WERI-Rb-1 (cell line): ENCODE measurements around the gene REM2.

Experiments
- DNase-seq: peaks from one replicate; pipeline ENCODE4 v3.0.0-alpha.2; 2020
- H3K27ac ChIP-seq: fragments of 250-450 bp; sonication (Bioruptor Pico); 2 replicates; pipeline ENCODE4 v1.5.1; 2020; ENCODE audit warnings: mild to moderate bottlenecking, moderate library complexity
- H3K27me3 ChIP-seq: fragments of 250-450 bp; sonication (Bioruptor Pico); 2 replicates; pipeline ENCODE4 v1.5.1; 2021; ENCODE audit warnings: mild to moderate bottlenecking, low read depth, moderate library complexity; ENCODE audit not compliant: insufficient read depth, severe bottlenecking
- H3K36me3 ChIP-seq: fragments of 250-450 bp; sonication (Bioruptor Pico); 2 replicates; pipeline ENCODE4 v1.5.1; 2020; ENCODE audit warnings: mild to moderate bottlenecking, moderate library complexity
- H3K4me3 ChIP-seq: 2 replicates; pipeline ENCODE4 v1.5.1; 2011; ENCODE audit warnings: low read depth, mild to moderate bottlenecking, control low read depth, low read length
- H3K9me3 ChIP-seq: fragments of 250-450 bp; sonication (Bioruptor Pico); 2 replicates; pipeline ENCODE4 v1.5.1; 2021; ENCODE audit warnings: mild to moderate bottlenecking, moderate library complexity; ENCODE audit not compliant: severe bottlenecking
- CTCF ChIP-seq: IDR thresholded peaks from 2 replicates; pipeline ENCODE4 v1.5.1; 2011; ENCODE audit warnings: low read depth, mild to moderate bottlenecking, control low read depth, inconsistent platforms, low read length

REM2 gene

DNA sequence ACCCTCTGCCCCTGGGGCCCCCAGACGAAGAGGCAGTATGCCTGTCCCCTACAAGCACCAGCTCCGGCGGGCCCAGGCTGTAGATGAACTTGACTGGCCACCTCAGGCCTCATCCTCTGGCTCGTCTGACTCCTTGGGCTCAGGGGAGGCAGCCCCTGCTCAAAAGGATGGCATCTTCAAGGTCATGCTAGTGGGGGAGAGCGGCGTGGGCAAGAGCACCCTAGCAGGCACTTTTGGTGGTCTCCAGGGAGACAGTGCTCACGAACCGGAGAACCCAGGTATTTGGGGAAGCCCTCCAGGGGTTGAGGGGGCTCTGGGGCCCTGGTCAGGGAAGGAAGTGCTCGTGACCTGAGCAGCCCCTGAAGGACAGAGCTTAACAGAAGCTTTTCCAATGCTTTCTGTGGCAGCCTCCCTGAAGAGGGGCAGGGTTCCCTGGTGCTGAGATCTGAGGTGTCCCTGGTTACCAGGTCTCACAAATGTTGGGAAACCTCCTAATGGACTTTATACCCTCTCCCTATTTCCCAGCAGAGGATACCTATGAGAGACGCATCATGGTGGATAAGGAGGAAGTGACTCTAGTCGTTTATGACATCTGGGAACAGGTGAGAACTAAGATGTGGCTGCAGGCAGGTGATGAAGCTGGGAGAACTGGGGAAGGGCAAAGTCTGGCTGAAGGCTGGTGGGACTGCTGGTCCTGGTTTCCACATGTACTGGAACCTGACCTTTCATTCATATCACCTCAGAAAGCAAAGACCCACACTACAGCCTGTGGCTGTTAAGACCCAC lies 1.9 kb downstream of the REM2 start:
- H3K9me3 ChIP-seq, result no peaks in the 10 kb centered on the region
- H3K27ac ChIP-seq, result no peak overlapping the region
- H3K4me3 ChIP-seq, result no peak overlapping the region
- no peaks in the 10 kb centered on the region for H3K36me3 ChIP-seq
- H3K27me3 ChIP-seq, result no peaks in the 10 kb centered on the region
- no peak for DNase-seq
- TF ChIP-seq CTCF, result no peak

DNA sequence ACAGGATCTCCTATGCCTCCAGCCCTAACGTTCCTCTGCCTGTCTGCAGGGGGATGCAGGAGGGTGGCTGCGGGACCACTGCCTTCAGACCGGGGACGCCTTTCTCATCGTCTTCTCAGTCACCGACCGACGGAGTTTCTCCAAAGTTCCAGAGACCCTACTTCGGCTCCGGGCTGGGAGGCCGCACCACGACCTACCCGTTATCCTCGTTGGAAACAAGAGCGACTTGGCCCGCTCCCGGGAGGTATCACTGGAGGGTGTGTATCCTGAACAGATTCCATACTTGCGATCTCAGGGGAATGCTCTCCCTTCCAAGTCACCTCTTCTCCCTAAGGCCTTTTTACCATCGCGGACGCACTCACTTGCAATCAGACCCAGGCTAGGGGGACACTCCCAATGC lies 3.0 kb downstream of the REM2 start:
- no peak for TF ChIP-seq CTCF

DNA sequence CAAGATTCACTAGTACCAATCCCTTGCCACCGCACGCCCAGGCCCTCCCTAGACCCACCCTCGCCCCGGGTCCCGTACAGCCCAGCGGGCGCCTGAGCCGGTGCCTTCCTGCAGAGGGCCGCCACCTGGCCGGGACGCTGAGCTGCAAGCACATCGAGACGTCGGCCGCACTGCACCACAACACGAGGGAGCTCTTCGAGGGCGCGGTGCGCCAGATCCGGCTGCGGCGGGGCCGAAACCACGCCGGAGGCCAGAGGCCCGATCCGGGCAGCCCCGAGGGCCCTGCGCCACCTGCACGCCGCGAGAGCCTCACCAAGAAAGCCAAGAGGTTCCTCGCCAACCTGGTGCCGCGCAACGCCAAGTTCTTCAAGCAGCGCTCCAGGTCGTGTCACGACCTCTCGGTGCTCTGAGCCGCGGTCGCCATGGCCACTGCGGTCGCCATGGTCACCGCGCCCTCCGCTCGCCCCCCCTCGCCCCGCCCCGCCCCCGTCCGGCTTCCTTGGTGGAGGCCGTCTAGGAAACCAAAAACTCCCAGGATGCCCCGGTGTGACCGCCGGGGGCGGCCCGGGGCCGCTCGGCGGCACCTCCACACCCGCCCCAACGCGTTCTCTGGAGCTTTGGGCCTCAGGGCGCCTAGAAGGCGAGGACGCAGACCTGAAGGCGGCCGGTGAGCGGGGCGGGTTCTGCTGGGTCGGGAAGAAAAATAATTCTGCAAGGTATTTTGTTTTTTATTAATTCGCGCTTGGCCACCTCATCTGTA lies 3.7 kb downstream of the REM2 start:
- H3K27me3 ChIP-seq, result no peaks in the 10 kb centered on the region
- H3K36me3 ChIP-seq, result no peaks in the 10 kb centered on the region
- no peak for DNase-seq
- H3K9me3 ChIP-seq, result no peaks in the 10 kb centered on the region
- no peak overlapping the region for H3K4me3 ChIP-seq
- no peak overlapping the region for H3K27ac ChIP-seq
- no peak for TF ChIP-seq CTCF

More for the DNA sequence above, 3.0 kb downstream of the REM2 start:
- Histone ChIP-seq H3K4me3 (no peak overlapping the region), H3K9me3 (no peaks in the 10 kb centered on the region), H3K27me3 (no peaks in the 10 kb centered on the region), H3K36me3 (no peaks in the 10 kb centered on the region), H3K27ac (no peak overlapping the region)
- no peak for DNase-seq

GRCh38 chr14:22887260-22887989 lies 4.4 kb downstream of the REM2 start:
- no peaks in the 10 kb centered on the region for H3K36me3 ChIP-seq
- H3K9me3 ChIP-seq, result no peaks in the 10 kb centered on the region
- DNase-seq, result no peak
- H3K27me3 ChIP-seq, result no peaks in the 10 kb centered on the region
- H3K27ac ChIP-seq, result no peak overlapping the region
- H3K4me3 ChIP-seq, result no peak overlapping the region
- no peak for TF ChIP-seq CTCF

DNA sequence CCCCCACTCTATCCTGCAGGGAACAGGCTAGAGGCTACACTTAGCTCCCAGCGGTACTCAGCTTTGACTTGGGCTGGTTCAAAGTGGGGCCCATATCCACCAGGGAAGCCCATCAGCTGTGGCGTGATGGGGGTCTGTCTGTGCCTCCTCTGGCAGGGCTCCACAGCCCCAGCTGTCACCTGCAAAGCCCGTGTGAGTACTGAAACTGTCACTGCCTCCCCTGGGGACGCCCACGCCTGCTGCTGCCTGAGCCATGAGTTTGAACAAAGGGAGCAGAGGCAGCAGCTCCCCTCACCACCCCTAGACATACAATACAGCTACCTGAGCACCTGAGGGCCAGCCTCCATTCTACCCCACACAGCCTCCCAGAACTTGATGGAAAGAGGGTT lies 5.0 kb downstream of the REM2 start:
- Histone ChIP-seq H3K36me3 (no peaks in the 10 kb centered on the region), H3K9me3 (no peaks in the 10 kb centered on the region), H3K27ac (no peak overlapping the region), H3K27me3 (no peaks in the 10 kb centered on the region), H3K4me3 (no peak overlapping the region)
- TF ChIP-seq CTCF, result no peak
- DNase-seq, result no peak
